ENCODE data around the gene NXPE4. TPM values are rescaled to one million over a fixed set of nuclear protein-coding genes. Genes with fewer than 3 reads are reported as not detected.

Gene NXPE4
- total RNA-seq, 2 donors from 2014 or later, result not detected

- no peak for DNase-seq
- WGBS, 2 experiments (ENCODE audit: insufficient coverage in 1 of 2, insufficient read length in 1 of 2), result 50 to 59% methylated on average over 2 of the region's 2 CpGs
- H3K9me3 ChIP-seq (ENCODE audit: control insufficient read depth, low read length), result peaks cover 8% of the 10 kb centered on the region
- Mint-ChIP-seq H3K4me1 (peaks cover 18% of the 10 kb centered on the region), H3K4me3 (no peak overlapping the region), H3K27ac (no peak overlapping the region), H3K9me3 (peaks cover 7% of the 10 kb centered on the region), H3K27me3 (ENCODE audit: insufficient read depth) (peaks cover 2% of the 10 kb centered on the region), H3K36me3 (ENCODE audit: low read depth) (no peaks in the 10 kb centered on the region)
- TF ChIP-seq CTCF (conservative IDR thresholded peaks at IDR 0.05), result no peak
- H3K27me3 ChIP-seq (ENCODE audit: control insufficient read depth, insufficient read depth, low read length, poor library complexity, severe bottlenecking), result no peaks in the 10 kb centered on the region
- no peaks in the 10 kb centered on the region for H3K36me3 ChIP-seq (ENCODE audit: control insufficient read depth, insufficient read depth, low read length)
- peaks cover 3% of the 10 kb centered on the region for H3K4me1 ChIP-seq (ENCODE audit: control insufficient read depth, insufficient read depth, low read length)
- H3K4me3 ChIP-seq (ENCODE audit: low read length), result no peak overlapping the region
- no peak overlapping the region for H3K27ac ChIP-seq (ENCODE audit: low read depth, low read length)
- no peak overlapping the region for H3K9ac ChIP-seq (ENCODE audit: extremely low read depth, low read length, poor library complexity, severe bottlenecking)
Measured at GRCh38 chr11:114566276-114566675, 29.3 kb downstream of the NXPE4 start.

DNA sequence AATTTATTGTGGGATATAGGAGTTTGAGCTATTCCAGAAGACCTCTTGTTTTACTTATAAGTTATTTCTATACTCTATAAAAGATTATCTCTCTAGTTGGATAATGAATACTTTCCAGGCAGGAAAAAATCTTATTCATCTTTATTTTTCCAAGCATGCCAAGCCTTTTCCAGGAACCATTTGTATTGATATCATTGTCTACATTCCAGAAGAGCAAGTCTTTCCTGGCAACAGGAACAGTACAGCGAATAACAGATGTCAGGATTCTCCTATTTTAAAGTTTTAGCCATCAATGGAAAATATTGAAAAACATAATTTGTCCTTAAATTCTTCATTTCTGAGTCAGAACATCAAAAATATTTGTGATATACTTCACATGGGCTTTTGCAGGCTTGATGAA, 30.8 kb downstream of the NXPE4 start:
- Histone ChIP-seq H3K27me3 (ENCODE audit: control insufficient read depth, insufficient read depth, low read length, poor library complexity, severe bottlenecking) (no peaks in the 10 kb centered on the region), H3K4me3 (ENCODE audit: low read length) (no peak overlapping the region), H3K27ac (ENCODE audit: low read depth, low read length) (no peak overlapping the region), H3K4me1 (ENCODE audit: control insufficient read depth, insufficient read depth, low read length) (peaks cover 6% of the 10 kb centered on the region), H3K9ac (ENCODE audit: extremely low read depth, low read length, poor library complexity, severe bottlenecking) (no peak overlapping the region), H3K36me3 (ENCODE audit: control insufficient read depth, insufficient read depth, low read length) (no peaks in the 10 kb centered on the region), H3K9me3 (ENCODE audit: control insufficient read depth, low read length) (peaks cover 8% of the 10 kb centered on the region)
- Mint-ChIP-seq H3K27me3 (ENCODE audit: insufficient read depth) (peaks cover 2% of the 10 kb centered on the region), H3K9me3 (peaks cover 7% of the 10 kb centered on the region), H3K27ac (no peak overlapping the region), H3K4me1 (peaks cover 20% of the 10 kb centered on the region), H3K36me3 (ENCODE audit: low read depth) (no peaks in the 10 kb centered on the region), H3K4me3 (no peak overlapping the region)
- no peak for TF ChIP-seq CTCF (conservative IDR thresholded peaks at IDR 0.05)
- DNase-seq, result no peak
- WGBS, 2 experiments (ENCODE audit: insufficient coverage in 1 of 2, insufficient read length in 1 of 2), result 82 to 89% methylated on average over 1 of the region's 1 CpG

DNA sequence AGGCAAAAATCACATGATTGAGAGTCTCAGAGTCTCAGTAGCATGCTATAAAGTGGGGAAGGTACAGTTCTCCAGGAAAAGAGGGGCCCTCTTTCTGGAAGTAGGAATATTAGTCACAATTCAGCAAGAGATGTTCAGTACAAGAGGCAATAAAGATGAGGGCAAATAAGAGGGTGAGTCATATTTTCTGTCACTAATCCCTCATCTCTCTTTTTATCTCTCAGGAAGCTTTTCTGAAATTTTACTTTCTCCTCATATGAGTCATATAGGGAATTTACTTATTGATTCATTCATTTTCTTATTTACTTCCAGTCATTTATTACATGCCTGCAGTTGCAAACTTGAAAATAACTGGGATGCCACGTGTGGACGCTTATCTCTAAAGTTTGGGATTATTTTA, 32.5 kb downstream of the NXPE4 start:
- no peak for TF ChIP-seq CTCF (conservative IDR thresholded peaks at IDR 0.05)
- H3K9me3 Mint-ChIP-seq, result peaks cover 7% of the 10 kb centered on the region
- Histone ChIP-seq H3K4me1 (ENCODE audit: control insufficient read depth, insufficient read depth, low read length) (peaks cover 11% of the 10 kb centered on the region), H3K4me3 (ENCODE audit: low read length) (no peak overlapping the region), H3K9me3 (ENCODE audit: control insufficient read depth, low read length) (peaks cover 8% of the 10 kb centered on the region), H3K9ac (ENCODE audit: extremely low read depth, low read length, poor library complexity, severe bottlenecking) (no peak overlapping the region), H3K27me3 (ENCODE audit: control insufficient read depth, insufficient read depth, low read length, poor library complexity, severe bottlenecking) (no peaks in the 10 kb centered on the region), H3K27ac (ENCODE audit: low read depth, low read length) (no peak overlapping the region), H3K36me3 (ENCODE audit: control insufficient read depth, insufficient read depth, low read length) (no peaks in the 10 kb centered on the region)
- peaks cover 25% of the 10 kb centered on the region for H3K4me1 Mint-ChIP-seq
- no peak for DNase-seq
- H3K27me3 Mint-ChIP-seq (ENCODE audit: insufficient read depth), result peaks cover 2% of the 10 kb centered on the region
- peak overlapping the region; percentile 2 for H3K27ac Mint-ChIP-seq
- H3K4me3 Mint-ChIP-seq, result no peak overlapping the region
- no peaks in the 10 kb centered on the region for H3K36me3 Mint-ChIP-seq (ENCODE audit: low read depth)
- 77% methylated on average over 2 of the region's 2 CpGs; no CpG with 5 or more reads in 1 of the 2 experiments for WGBS, 2 experiments (ENCODE audit: insufficient coverage in 1 of 2, insufficient read length in 1 of 2)
